Upper lobe of left lung (tissue), 6 donors: Measurements from ENCODE around the gene DLX3. TPM values are rescaled to one million over a fixed set of nuclear protein-coding genes. Genes with fewer than 3 reads are reported as not detected.

Experiments used
- ATAC-seq, 2 donors: fragments of 200-7000 bp; cut with Tn5 transposase; one replicate each; pipeline ENCODE4 v1.9.1; 2022; ENCODE audit warnings: mild to moderate bottlenecking in 2 of 2, moderate library complexity in 2 of 2; ENCODE audit not compliant: low FRiP score in 2 of 2
- DNase-seq, 2 donors: peaks; one replicate each; pipeline ENCODE4 v3.0.0-alpha.2; 2019 to 2020
- H3K27ac ChIP-seq, 4 donors: fragments of 200-600 bp; sonication (generic); one replicate each; pipeline ENCODE4 v1.5.1; 2016 to 2019
- H3K27me3 ChIP-seq, 4 donors: fragments of 200-600 bp; sonication (generic); one replicate each; pipeline ENCODE4 v1.5.1; 2017 to 2019
- H3K36me3 ChIP-seq, 4 donors: fragments of 200-600 bp; sonication (generic); one replicate each; pipeline ENCODE4 v1.5.1; 2016 to 2019
- H3K4me1 ChIP-seq, 4 donors: fragments of 200-600 bp; sonication (generic); one replicate each; pipeline ENCODE4 v1.5.1; 2018 to 2019
- H3K4me3 ChIP-seq, 4 donors: fragments of 200-600 bp; sonication (generic); one replicate each; pipeline ENCODE4 v1.5.1; 2017 to 2019; ENCODE audit warnings: mild to moderate bottlenecking in 2 of 4, moderate library complexity in 1 of 4
- H3K9me3 ChIP-seq, 4 donors: fragments of 200-600 bp; sonication (generic); one replicate each; pipeline ENCODE4 v1.5.1; 2018 to 2019
- EP300 ChIP-seq, 4 donors: sonication (generic); formaldehyde crosslinking; IDR thresholded peaks; one replicate each; pipeline ENCODE4 v1.5.1; 2017; ENCODE audit warnings: antibody characterized with exemption in 4 of 4, control low read depth in 2 of 4
- POLR2A ChIP-seq, 4 donors: fragments of 450-650 bp; IDR thresholded peaks; one replicate each; pipeline ENCODE4 v1.5.1; 2016 to 2017; ENCODE audit warnings: antibody characterized with exemption in 4 of 4, mild to moderate bottlenecking in 2 of 4
- POLR2AphosphoS5 ChIP-seq, 2 donors: sonication (generic); formaldehyde crosslinking; IDR thresholded peaks; one replicate each; pipeline ENCODE4 v1.5.1; 2017; ENCODE audit warnings: antibody characterized with exemption in 2 of 2
- WGBS, 2 donors: methylation state at CpG; one replicate each; pipeline ENCODE4 v1.1.5; 2017 to 2018; 5-methylcytosine and 5-hydroxymethylcytosine counted together
- small RNA-seq, 4 donors: library from RNA; depleted of rRNA; stranded (forward); fragments of <200 nt; gene quantifications; one replicate each; pipeline ENCODE3, GENCODE V24; 2016
- total RNA-seq, 6 donors: library from RNA; depleted of rRNA in 4 of 6; stranded (reverse); fragments of >200 nt in 4 of 6; gene quantifications; one replicate each; pipeline versions ENCODE4 v1.1.0 to v1.2.1, GENCODE V29; 2016 to 2021
- TF ChIP-seq, protein P1 (sequence below), 6 experiments: fragments of 450-650 bp in 4 of 6; fragments of 200-600 bp in 2 of 6; sonication (generic) in 2 of 6; IDR thresholded peaks; one replicate each; pipeline ENCODE4 v1.5.1; 2016 to 2019; ENCODE audit warnings: antibody characterized with exemption in 6 of 6
- donor health status: DM: no; HTN: no; CAD: no; lungs with moderate emphysema.
- donor health status: DM: no; HTN: yes; CAD: no; lungs with severe emphysema.

Gene DLX3
- total RNA-seq, 6 donors from 2014 or later, result 0.20 to 0.91 (median 0.54) TPM; not detected in 2

DNA sequence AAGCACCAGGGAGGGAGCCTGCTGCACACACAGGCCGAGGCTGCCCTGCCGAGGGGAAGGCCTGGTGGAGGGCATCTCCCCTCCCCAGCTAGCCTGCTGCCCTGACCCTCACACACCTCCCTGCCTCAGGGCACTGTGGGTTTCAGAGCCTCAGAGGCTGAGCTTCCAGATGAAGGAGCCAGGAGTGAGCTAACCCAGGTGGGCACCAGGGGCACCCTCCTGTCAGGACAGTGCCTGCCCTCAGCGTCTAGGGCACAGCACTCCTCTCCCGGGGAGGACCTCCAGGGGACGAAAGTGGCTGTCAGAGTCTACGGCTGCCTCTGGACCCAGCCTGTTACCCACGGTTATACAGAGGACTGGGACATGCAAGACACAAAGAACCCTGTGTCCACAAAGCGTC lies 48.8 kb downstream of the DLX3 start:
- 43 to 67% methylated on average over 1 to 4 of the region's 8 CpGs for WGBS, 2 donors
- Histone ChIP-seq H3K27ac (no peak overlapping the region), H3K9me3 (no peaks in the 10 kb centered on the region), H3K4me3 (no peak overlapping the region), H3K27me3 (no peaks in the 10 kb centered on the region), H3K36me3 (no peaks in the 10 kb centered on the region), H3K4me1 (no peaks in the 10 kb centered on the region)
- no peak for DNase-seq
- no peak for ATAC-seq
- TF ChIP-seq, protein P1, sequence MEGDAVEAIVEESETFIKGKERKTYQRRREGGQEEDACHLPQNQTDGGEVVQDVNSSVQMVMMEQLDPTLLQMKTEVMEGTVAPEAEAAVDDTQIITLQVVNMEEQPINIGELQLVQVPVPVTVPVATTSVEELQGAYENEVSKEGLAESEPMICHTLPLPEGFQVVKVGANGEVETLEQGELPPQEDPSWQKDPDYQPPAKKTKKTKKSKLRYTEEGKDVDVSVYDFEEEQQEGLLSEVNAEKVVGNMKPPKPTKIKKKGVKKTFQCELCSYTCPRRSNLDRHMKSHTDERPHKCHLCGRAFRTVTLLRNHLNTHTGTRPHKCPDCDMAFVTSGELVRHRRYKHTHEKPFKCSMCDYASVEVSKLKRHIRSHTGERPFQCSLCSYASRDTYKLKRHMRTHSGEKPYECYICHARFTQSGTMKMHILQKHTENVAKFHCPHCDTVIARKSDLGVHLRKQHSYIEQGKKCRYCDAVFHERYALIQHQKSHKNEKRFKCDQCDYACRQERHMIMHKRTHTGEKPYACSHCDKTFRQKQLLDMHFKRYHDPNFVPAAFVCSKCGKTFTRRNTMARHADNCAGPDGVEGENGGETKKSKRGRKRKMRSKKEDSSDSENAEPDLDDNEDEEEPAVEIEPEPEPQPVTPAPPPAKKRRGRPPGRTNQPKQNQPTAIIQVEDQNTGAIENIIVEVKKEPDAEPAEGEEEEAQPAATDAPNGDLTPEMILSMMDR (IDR thresholded peaks at IDR 0.05), result no peak
- TF ChIP-seq POLR2A (IDR thresholded peaks at IDR 0.05) (no peak), POLR2AphosphoS5 (IDR thresholded peaks at IDR 0.05) (no peak)

DNA sequence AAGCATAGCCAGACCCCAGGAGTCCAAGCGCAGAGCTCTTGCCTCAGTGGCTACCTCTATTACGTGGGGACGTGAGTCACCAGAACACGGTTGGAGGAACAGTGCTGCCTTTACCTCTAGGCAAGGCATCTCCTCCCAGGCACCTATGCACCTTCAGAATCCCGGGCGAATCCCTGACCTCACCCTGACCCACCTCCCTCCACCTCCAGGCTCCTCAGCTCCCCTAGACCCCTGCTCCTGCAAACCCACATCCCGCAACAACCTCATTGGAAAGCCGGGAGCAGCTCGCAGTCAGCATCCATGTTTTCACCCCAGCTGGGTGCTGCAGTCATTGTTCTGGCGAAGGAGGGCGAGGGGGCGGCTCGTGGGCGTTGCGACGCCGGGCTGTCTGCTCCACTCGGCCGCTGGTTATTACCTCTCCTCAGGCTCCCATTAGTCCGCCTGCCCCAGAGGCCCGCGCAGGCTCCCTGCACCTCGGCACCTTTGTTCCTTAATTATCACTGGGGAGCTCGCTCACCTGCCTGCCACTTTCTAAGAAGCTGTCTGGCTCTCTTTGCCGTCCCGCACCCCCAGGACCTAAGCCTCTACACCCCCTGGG lies 50.7 kb downstream of the DLX3 start:
- Histone ChIP-seq H3K4me1 (no peaks in the 10 kb centered on the region), H3K27me3 (no peaks in the 10 kb centered on the region), H3K36me3 (no peaks in the 10 kb centered on the region), H3K9me3 (no peaks in the 10 kb centered on the region), H3K4me3 (no peak overlapping the region), H3K27ac (no peak overlapping the region)
- ATAC-seq (no peak), DNase-seq (peak in 1 of 2 donors; percentile 78)
- no peak for TF ChIP-seq POLR2A (IDR thresholded peaks at IDR 0.05)
- no peak for TF ChIP-seq EP300 (IDR thresholded peaks at IDR 0.05)
- no peak for TF ChIP-seq POLR2AphosphoS5 (IDR thresholded peaks at IDR 0.05)
- TF ChIP-seq, protein P1 (IDR thresholded peaks at IDR 0.05), result no peak
- WGBS, 2 donors, result 41 to 46% methylated on average over 19 to 26 of the region's 26 CpGs

DNA sequence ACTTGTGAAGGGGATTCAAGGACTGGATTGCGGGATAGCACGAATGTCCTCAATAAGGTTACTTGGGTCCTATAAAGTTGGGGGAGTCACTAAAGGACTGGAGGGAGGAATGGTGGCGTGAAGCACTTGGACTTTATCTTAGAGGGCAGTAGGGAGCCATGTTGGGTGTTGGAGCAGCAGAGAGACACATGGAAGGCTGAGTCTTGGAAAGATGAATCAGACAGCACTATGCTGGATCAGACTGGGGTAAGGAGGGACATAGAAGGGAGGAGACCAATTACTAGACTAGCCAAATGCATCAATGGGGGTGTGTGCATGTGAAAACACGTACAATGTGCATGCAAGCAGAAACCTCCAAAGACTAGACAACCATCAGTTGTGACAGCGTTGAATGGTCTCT lies 52.1 kb downstream of the DLX3 start:
- H3K9me3 ChIP-seq, result no peaks in the 10 kb centered on the region
- DNase-seq, result no peak
- no peaks in the 10 kb centered on the region for H3K4me1 ChIP-seq
- H3K27ac ChIP-seq, result no peak overlapping the region
- ATAC-seq, result no peak
- H3K4me3 ChIP-seq, result no peak overlapping the region
- WGBS, 2 donors, result 76 to 89% methylated on average over 5 of the region's 5 CpGs
- TF ChIP-seq EP300 (IDR thresholded peaks at IDR 0.05) (no peak), POLR2A (IDR thresholded peaks at IDR 0.05) (no peak)
- H3K36me3 ChIP-seq, result no peaks in the 10 kb centered on the region
- no peaks in the 10 kb centered on the region for H3K27me3 ChIP-seq

DNA sequence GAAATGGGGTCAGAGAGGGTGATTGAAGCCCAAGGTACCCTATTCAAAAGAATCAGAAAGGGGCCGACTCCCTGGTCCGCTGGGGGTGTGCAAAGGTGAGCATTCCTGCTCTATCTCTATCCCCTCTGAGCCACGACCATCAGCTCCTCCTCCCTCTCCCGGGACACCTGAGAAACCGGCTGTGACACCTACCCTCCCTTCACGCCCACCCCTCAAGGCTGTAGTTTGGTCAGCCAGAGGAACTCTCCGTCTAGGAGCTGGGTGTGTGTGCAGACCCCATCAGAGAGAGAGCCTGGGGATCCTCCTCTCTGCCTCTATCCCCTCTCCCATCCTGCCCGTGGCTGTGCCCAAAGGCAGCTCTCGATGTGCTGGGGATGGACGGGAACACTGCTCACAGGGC lies 53.6 kb downstream of the DLX3 start:
- Histone ChIP-seq H3K27ac (no peak overlapping the region), H3K4me1 (no peaks in the 10 kb centered on the region), H3K36me3 (no peaks in the 10 kb centered on the region), H3K27me3 (no peaks in the 10 kb centered on the region), H3K4me3 (no peak overlapping the region), H3K9me3 (no peaks in the 10 kb centered on the region)
- no peak for TF ChIP-seq POLR2AphosphoS5 (IDR thresholded peaks at IDR 0.05)
- DNase-seq (no peak), ATAC-seq (no peak)
- 50 to 53% methylated on average over 10 of the region's 10 CpGs for whole genome bisulfite sequencing, 2 donors

Small RNA genes within 50 kb of the gene (small RNA-seq; reads per million reads assigned to genes)
- gene RNU6-1313P, result 0 reads per million in 4 donors

Other genes starting within 250 kb of the DLX3 start
- 10 to 100 TPM; 15.1 to 22.0 (median 18.2) TPM for gene FAM117A, start 231.1 kb downstream of the DLX3 start, total RNA-seq
- gene KAT7, start 206.5 kb downstream of the DLX3 start, total RNA-seq, result 10 to 100 TPM; 30.1 to 57.4 (median 49.8) TPM
- not detected for gene TAC4, start 147.2 kb downstream of the DLX3 start, total RNA-seq
- gene DLX4, start 26.0 kb downstream of the DLX3 start, total RNA-seq, result 10 to 100 TPM in 1 of 6 donors, 1 to 10 TPM in 4, under 1 TPM in 1; 0.61 to 12.7 (median 2.5) TPM
- gene ITGA3, start 60.9 kb upstream of the DLX3 start, total RNA-seq, result 100 to 1,000 TPM; 193 to 469 (median 350) TPM
- gene PDK2, start 100.1 kb upstream of the DLX3 start, total RNA-seq, result 10 to 100 TPM; 15.7 to 80.7 (median 34.9) TPM
- 10 to 100 TPM in 2 of 6 donors, 1 to 10 TPM in 3, under 1 TPM in 1; 0.49 to 16.8 (median 5.6) TPM for gene SAMD14, start 134.9 kb upstream of the DLX3 start, total RNA-seq
- gene PPP1R9B, start 155.5 kb upstream of the DLX3 start, total RNA-seq, result 100 to 1,000 TPM in 1 of 6 donors, 10 to 100 TPM in 5; 37.5 to 121 (median 74.7) TPM
- gene SGCA, start 170.8 kb upstream of the DLX3 start, total RNA-seq, result 10 to 100 TPM in 5 of 6 donors, 1 to 10 TPM in 1; 1.6 to 19.7 (median 14.1) TPM
- 100 to 1,000 TPM in 3 of 6 donors, 10 to 100 TPM in 3; 15.4 to 555 (median 117) TPM for gene COL1A1, start 206.4 kb upstream of the DLX3 start, total RNA-seq